ENCODE measurements around the gene COL2A1. TPM values are rescaled to one million over a fixed set of nuclear protein-coding genes. Genes with fewer than 3 reads are reported as not detected.

Gene COL2A1
- total RNA-seq, 2 experiments from 2014 or later, result 0.34 TPM; not detected in 1

- Mint-ChIP-seq H3K9me3 (no peaks in the 10 kb centered on the region), H3K4me3 (no peak overlapping the region), H3K36me3 (ENCODE audit: low read depth) (peaks cover 10% of the 10 kb centered on the region), H3K27ac (no peak overlapping the region), H3K4me1 (ENCODE audit: low read depth) (no peaks in the 10 kb centered on the region), H3K27me3 (no peaks in the 10 kb centered on the region)
- intact Hi-C loops (cut with micrococcal nuclease), result no loop called here
- ChIA-PET CTCF (interaction anchor here (1.0 to 1.3 kb wide), 5 partner anchors 9 to 143 kb away, joined by 3 to 5 read pairs (median 3); partner anchors contain the start of genes CCDC184 and COL2A1), POLR2A (no interaction called here)
- ATAC-seq (no peak), DNase-seq (no peak)
- no peak for TF ChIP-seq CTCF (IDR thresholded peaks at IDR 0.05)
Observed at GRCh38 chr12:48045965-48046518, 41.8 kb upstream of the COL2A1 start.

GRCh38 chr12:48045061-48045846, 41.0 kb upstream of the COL2A1 start:
- no peak overlapping the region for H3K27ac Mint-ChIP-seq
- ChIA-PET CTCF (no interaction called here), POLR2A (no interaction called here)
- intact Hi-C loops (cut with micrococcal nuclease), result no loop called here
- no peaks in the 10 kb centered on the region for H3K9me3 Mint-ChIP-seq
- ATAC-seq (no peak), DNase-seq (no peak)
- no peak for TF ChIP-seq CTCF (IDR thresholded peaks at IDR 0.05)
- H3K4me1 Mint-ChIP-seq (ENCODE audit: low read depth), result no peaks in the 10 kb centered on the region
- H3K27me3 Mint-ChIP-seq, result no peaks in the 10 kb centered on the region
- no peak overlapping the region for H3K4me3 Mint-ChIP-seq
- peaks cover 10% of the 10 kb centered on the region for H3K36me3 Mint-ChIP-seq (ENCODE audit: low read depth)

- no peak overlapping the region for H3K4me3 Mint-ChIP-seq
- H3K27me3 Mint-ChIP-seq, result no peaks in the 10 kb centered on the region
- no peak for DNase-seq
Observed at GRCh38 chr12:48044396-48044795, 40.1 kb upstream of the COL2A1 start.

GRCh38 chr12:48043771-48044170, 39.5 kb upstream of the COL2A1 start:
- no peak for TF ChIP-seq CTCF (IDR thresholded peaks at IDR 0.05)
- CTCF ChIA-PET, result interaction anchor here (0.6 to 1.7 kb wide), 3 partner anchors 122 to 575 kb away, joined by 3 read pairs; no protein-coding TSS in a partner anchor
- no peak for ATAC-seq
- Mint-ChIP-seq H3K27me3 (no peaks in the 10 kb centered on the region), H3K4me3 (no peak overlapping the region), H3K4me1 (ENCODE audit: low read depth) (no peaks in the 10 kb centered on the region), H3K36me3 (ENCODE audit: low read depth) (peaks cover 10% of the 10 kb centered on the region), H3K27ac (no peak overlapping the region), H3K9me3 (no peaks in the 10 kb centered on the region)
- DNase-seq, result no peak
- POLR2A ChIA-PET, result no interaction called here
- intact Hi-C loops (cut with micrococcal nuclease), result no loop called here

More at GRCh38 chr12:48044396-48044795, 40.1 kb upstream of the COL2A1 start:
- no peak for ATAC-seq
- TF ChIP-seq CTCF (IDR thresholded peaks at IDR 0.05), result no peak
- ChIA-PET CTCF (interaction anchor here (1.5 to 1.7 kb wide), 2 partner anchors 121 to 574 kb away, joined by 3 read pairs; no protein-coding TSS in a partner anchor), POLR2A (no interaction called here)
- Mint-ChIP-seq H3K9me3 (no peaks in the 10 kb centered on the region), H3K4me1 (ENCODE audit: low read depth) (no peaks in the 10 kb centered on the region), H3K36me3 (ENCODE audit: low read depth) (peaks cover 10% of the 10 kb centered on the region), H3K27ac (no peak overlapping the region)
- intact Hi-C loops (cut with micrococcal nuclease), result no loop called here
